Inflammatory macrophage treated with lipopolysaccharide for 1 hour (primary cell): Measurements from ENCODE around the gene GOLT1A.
"Not testable (repeated sequence)": the region's sequence is repeated elsewhere in the genome, so short reads cannot be mapped to it uniquely, and the experiment has no call there.

ENCODE experiments used
- DNase-seq, 2 donors: peaks; one replicate each; pipeline ENCODE4 v3.0.0-alpha.2; 2020 to 2022

GOLT1A gene

DNA sequence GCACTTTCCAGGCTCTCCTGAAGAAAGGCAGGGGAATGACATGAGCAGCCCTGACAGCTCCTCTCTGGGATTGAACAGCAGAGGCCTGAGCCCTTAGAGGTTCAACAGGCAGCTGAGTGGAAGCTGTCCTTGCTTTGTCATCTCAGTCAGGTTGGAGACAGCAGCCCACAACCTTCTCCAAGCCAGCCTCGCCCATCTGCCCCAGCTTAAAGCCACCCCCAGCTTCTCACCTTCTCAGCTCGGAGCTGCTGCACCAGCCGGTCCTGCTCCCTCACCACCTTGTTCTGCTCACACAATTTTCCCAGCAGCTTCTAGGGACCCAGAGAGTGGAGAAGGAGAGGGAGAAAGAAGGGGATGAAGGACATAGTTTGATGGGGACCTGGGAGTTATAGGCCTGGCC, 35.2 kb upstream of the GOLT1A start:
- DNase-seq: no peak

DNA sequence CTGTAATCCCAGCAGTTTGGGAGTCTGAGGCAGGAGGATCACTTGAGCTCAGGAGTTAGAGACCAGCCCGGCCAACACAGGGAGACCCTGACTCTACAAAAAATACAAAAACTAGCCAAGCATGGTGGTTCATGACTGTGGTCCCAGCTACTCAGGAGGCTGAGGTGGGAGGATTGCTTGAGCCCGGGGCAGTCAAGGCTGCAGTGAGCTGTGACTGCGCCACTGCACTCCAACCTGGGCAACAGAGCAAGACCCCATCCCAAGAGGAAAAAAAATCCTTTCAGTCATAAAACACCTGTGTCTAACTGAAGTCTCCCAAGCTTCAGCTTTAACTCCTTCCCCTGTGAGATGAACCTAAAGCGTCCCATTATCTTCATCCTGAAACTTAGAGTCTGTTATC, 33.1 kb upstream of the GOLT1A start:
- DNase-seq: no peak

GRCh38 chr1:204242920-204243319, 29.1 kb upstream of the GOLT1A start:
- DNase-seq: no peak

DNA sequence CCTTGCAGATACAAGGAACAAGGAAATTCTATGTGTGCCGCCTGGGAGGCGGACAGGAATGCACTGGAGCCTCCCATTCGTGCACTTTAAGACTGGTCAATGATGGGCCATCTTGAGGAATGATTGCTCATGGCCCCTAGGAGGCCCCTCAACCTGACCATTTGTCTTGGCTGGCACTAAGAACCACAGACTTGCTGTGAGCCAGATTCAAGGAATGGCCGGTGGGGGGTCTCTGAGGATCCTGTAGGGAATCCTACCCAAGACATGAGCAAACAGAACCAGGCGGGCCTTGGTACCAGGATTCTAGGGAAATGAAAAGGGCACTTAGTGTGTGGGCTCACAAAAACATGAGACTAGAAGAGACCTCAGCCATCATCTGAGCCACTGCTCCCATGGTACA, 28.1 kb upstream of the GOLT1A start:
- no peak for DNase-seq

- DNase-seq: peak; percentile 3 to 6
These were observed 27.3 kb upstream of the GOLT1A start for GRCh38 chr1:204241050-204241449.

GRCh38 chr1:204240233-204240632, 26.4 kb upstream of the GOLT1A start:
- no peak for DNase-seq

DNA sequence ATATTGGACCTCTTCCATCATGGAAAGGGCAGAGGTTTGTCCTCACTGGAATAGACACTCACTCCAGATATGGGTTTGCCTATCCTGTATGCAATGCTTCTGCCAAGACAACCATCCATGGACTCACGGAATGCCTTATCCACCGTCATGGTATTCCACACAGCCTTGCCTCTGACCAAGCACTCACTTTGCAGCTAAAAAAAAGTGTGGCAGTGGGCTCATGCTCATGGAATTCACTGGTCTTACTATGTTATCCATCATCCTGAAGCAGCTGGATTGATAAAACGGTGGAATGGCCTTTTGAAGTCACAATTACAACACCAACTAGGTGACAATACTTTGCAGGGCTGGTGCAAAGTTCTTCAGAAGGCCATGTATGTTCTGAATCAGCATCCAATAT, 25.6 kb upstream of the GOLT1A start:
- DNase-seq: not testable (repeated sequence)

GRCh38 chr1:204238520-204238919, 24.7 kb upstream of the GOLT1A start:
- not testable (repeated sequence) for DNase-seq

- DNase-seq: not testable (repeated sequence)
These were observed 23.7 kb upstream of the GOLT1A start for GRCh38 chr1:204237515-204237914.

- DNase-seq: no peak
These were observed 18.7 kb upstream of the GOLT1A start for GRCh38 chr1:204232526-204232925.

- no peak for DNase-seq
These were observed 16.4 kb upstream of the GOLT1A start for GRCh38 chr1:204230211-204230610.

- no peak for DNase-seq
These were observed 15.1 kb upstream of the GOLT1A start for GRCh38 chr1:204228896-204229295.

DNA sequence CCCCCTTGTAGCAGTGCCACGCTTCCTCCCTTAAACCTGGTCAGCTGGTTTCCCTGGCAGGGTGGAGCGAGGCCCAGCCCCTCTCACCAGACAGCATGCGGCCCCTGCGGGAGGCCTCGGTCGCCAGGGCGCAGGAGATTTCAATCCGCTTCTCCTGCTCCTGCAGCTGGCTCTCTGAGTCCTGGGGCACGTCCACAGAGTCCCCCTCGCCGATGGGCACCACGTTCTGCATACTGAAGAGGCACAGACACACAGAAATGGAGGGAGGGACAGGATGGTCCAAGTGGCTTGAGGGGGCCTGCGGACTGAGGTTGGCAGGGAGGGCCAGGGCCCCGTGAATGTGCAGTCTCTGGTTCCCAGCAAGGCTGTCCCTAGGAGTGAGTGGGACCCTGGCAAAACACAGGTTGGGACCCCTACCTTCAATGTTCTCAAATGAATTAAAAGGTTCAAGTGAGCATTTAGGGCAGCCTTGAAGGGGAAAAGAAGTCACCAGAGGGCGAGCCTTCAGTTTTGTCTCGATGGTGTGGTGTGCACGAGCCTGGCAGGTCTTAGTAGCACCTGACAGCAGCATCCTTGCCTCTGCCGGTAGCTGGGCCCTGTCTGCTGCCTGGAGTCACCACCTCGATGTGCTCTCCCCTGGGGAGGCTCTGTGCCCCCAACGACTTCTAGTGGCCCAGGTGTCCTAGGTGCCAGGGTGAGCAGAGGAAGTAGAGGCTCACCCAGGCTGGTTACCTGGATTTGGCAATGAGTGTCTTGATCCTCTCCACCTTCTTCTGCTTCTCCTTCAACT, 14.4 kb upstream of the GOLT1A start:
- no peak for DNase-seq

DNA sequence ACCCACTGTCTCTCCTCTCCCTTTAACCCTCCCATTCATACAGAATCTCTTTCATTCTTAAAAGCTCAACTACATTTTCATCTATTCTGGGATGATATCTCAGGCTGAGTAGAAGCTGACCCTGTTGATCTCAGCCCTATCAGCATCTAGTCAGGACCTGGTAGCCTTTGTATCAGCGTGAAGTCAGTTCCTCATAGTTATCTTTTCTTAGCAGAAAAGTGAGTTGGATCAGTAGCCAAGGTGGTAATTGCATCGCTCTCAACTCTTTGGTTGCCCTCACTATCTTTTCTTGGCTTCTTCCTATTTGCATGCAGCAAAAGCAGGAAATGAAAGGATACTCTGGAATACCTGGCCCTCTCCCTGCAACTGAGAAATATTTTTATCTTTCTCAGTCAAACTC, 13.6 kb upstream of the GOLT1A start:
- DNase-seq: no peak

DNA sequence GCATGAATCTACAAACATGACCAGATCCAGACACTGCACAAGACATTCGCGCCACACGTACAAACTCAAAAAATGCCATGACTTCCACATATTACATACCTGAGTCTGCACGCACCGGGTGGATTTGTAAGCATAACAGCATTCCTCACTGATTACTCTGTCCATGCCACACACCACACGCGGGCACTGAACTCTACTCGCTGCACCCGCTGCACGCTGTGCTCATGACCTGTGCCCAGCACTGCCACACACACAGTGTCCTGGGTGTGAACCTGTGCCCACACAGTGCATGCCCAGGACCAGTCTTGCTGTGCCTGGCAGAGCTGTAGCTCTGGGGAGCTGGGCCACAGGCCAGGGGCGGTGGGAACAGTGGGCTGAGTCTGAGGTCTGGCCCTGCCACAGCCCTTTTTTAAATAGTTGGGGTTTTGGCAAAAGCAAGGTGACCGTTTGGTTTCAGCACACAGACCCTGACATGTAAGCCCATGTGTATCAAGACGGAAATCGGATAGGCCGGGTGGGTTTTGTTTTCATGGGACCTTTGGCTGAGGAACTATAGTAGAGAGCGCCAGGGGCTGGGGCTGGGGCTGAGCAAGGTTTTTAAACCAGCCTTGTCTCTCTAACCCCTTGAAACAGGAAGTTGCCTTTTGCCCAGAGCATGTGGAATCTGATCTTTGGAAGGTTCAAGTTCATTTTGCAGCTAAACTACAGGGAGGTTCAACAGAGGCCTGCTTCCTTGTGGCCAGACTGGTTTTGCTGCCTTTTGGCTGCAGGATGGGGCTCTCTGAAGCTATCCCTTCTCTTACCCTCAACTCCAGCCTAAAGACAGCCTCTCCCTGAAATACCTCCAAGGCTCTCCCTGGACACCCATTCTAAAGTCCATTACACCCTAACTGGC, 12.3 kb upstream of the GOLT1A start:
- DNase-seq: no peak

GRCh38 chr1:204224655-204225054, 10.9 kb upstream of the GOLT1A start:
- no peak for DNase-seq

- DNase-seq: no peak
These were observed 9.5 kb upstream of the GOLT1A start for GRCh38 chr1:204223129-204223860.

DNA sequence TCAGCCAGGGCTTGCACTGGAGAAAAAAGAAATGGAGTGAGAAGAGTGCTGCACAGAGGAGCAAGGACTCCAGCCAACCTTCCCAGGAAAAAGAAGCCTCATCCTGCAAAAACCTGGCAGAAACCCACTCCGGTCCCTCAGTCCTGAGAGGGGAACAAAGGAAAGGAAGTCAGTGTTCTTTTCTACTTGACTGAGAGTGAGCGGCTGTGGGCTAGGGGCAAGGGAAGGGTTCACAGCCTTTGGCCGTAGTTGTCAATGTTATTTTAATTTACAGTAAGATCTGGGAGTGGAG, 8.9 kb upstream of the GOLT1A start:
- DNase-seq: no peak

GRCh38 chr1:204222006-204222763, 8.4 kb upstream of the GOLT1A start:
- DNase-seq: no peak

GRCh38 chr1:204221271-204221670, 7.5 kb upstream of the GOLT1A start:
- DNase-seq: no peak

DNA sequence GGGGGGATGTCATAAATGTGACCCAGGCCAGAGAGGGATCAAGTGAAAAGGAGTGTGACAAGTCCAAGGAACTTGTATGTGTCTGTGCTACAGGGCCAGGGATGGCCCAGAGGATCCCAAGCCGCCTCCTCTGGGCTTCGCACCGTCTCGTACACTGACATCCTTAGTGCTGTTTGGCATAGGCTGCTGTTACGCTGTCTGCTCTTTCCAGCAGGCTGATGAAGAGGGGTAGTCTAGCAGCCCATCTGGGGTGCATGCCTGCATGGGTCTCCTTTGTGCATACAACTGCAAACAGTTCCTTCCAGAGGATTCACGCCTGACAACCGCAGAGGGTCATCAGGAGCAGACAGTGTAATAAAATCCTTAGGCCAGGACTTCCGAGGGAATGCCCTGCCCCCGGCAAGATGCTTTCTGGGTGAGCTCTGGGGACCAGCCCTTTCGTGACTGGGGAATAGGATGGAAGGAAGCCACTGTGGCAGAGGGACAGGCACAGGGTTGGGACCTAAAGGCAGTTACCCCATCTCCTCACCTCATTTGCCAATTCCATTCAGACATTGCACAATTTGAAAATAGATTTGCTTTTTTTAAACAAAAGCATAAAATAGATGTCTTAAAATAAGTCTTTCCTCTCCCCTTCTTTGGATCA, 6.3 kb upstream of the GOLT1A start:
- no peak for DNase-seq

GRCh38 chr1:204218552-204218951, 4.8 kb upstream of the GOLT1A start:
- DNase-seq: no peak
